Subcutaneous abdominal adipose tissue (tissue), 5 donors: Measurements from ENCODE around the gene TPH1.
A peak's percentile ranks its signal among the peaks of the same experiment; 100 is the strongest.

Experiments used
- H3K27ac ChIP-seq: one replicate; pipeline ENCODE4 v1.7.0; 2013; ENCODE audit warnings: low read depth, mild to moderate bottlenecking, inconsistent platforms, low read length, moderate library complexity
- H3K27me3 ChIP-seq, 5 donors: one replicate each; pipeline ENCODE4 v1.7.0; 2013; ENCODE audit warnings: low read length in 5 of 5, inconsistent platforms in 1 of 5; ENCODE audit not compliant: control insufficient read depth in 5 of 5, insufficient read depth in 4 of 5
- H3K36me3 ChIP-seq, 5 donors: one replicate each; pipeline ENCODE4 v1.7.0; 2013; ENCODE audit warnings: low read length in 5 of 5; ENCODE audit not compliant: control insufficient read depth in 5 of 5, insufficient read depth in 5 of 5
- H3K4me1 ChIP-seq, 5 donors: one replicate each; pipeline ENCODE4 v1.7.0; 2013; ENCODE audit warnings: low read length in 5 of 5, mild to moderate bottlenecking in 3 of 5, moderate library complexity in 1 of 5; ENCODE audit not compliant: control insufficient read depth in 5 of 5, insufficient read depth in 5 of 5
- H3K4me3 ChIP-seq, 5 donors: one replicate each; pipeline ENCODE4 v1.7.0; 2013; ENCODE audit warnings: low read length in 5 of 5, low read depth in 1 of 5
- H3K9ac ChIP-seq, 5 donors: one replicate each; pipeline ENCODE4 v1.7.0; 2013; ENCODE audit warnings: low read length in 5 of 5, mild to moderate bottlenecking in 4 of 5, moderate library complexity in 3 of 5
- H3K9me3 ChIP-seq, 5 donors: one replicate each; pipeline ENCODE4 v1.7.0; 2013; ENCODE audit warnings: low read length in 5 of 5; ENCODE audit not compliant: control insufficient read depth in 5 of 5
- donor health status: healthy.
- donor health status: healthy.
- donor health status: healthy.
- donor health status: healthy.
- donor health status: healthy.

Gene TPH1

DNA sequence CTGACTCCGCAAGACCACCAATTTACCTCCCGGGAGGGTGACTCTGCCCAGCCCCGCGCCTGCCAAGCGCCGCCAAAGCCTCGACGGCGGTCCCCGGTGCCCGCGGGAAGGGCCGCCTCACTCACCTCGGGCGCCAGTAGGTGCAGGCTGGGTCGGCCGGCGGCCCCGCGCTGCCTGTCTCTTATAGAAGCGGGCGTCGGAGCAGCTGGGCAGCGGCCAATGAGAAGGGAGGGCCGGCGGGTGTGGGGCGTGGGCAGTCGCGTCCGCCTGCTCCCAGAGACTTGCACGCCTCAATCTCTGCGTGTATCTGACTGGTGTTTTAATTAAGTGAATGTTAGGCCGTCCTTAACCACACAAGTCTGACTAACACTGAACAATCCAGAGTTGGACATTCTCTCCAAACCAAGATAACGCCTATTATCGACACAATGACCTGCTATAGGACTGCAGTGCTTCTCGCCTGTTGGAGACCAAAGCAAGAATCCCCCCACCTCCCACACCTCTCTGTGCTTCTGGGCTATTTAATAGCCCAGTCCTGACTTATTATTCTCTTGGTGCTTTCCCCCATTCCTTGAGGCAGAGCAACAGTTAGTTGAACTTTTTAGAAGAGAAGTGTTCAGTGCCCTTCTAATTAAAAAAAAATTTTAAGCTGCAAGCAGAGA lies at the start of gene TPH1:
Gene TPH1, minus strand, starts transcription at position 154 of the 662 bp plus-strand sequence. CDS start 5,507 bp downstream, outside the sequence.
- Histone ChIP-seq H3K27me3 (peaks cover 0 to 22% (median 11%) of the 10 kb centered on the region in 5 donors), H3K27ac (no peak within 1 kb of the TSS), H3K4me3 (peak within 1 kb of the TSS in 1 of 5 donors; percentile 32)

DNA sequence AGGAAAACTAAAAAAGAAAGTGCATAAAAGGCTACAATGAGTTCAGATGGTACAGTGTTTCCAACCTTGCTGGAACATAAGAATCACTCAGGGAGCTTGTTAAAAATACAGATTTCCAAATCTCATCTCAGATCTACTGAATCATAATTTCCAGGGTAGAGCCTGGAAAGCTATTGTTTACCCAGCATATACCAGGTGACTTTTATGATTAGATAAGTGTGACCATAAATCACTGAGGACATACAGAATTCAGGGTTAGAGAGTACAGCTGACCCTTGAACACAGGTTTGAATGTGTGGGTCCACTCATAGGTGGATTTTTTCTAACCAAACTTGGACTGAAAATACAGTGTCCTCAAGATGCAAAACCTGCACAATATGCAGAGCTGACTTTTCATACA lies 47.9 kb upstream of the TPH1 start:
- Histone ChIP-seq H3K4me1 (peaks cover 0 to 5% (median 0%) of the 10 kb centered on the region in 5 donors), H3K27me3 (no peaks in the 10 kb centered on the region), H3K36me3 (peaks cover 23 to 51% (median 43%) of the 10 kb centered on the region in 5 donors), H3K9me3 (no peaks in the 10 kb centered on the region), H3K9ac (no peak overlapping the region), H3K4me3 (no peak overlapping the region), H3K27ac (no peak overlapping the region)

More for the DNA sequence above, at the start of gene TPH1:
- peaks cover 0 to 3% (median 0%) of the 10 kb centered on the region in 5 donors for H3K9me3 ChIP-seq
- H3K9ac ChIP-seq: no peak within 1 kb of the TSS
- peaks cover 0 to 7% (median 6%) of the 10 kb centered on the region in 5 donors for H3K4me1 ChIP-seq
- no peaks in the 10 kb centered on the region for H3K36me3 ChIP-seq

DNA sequence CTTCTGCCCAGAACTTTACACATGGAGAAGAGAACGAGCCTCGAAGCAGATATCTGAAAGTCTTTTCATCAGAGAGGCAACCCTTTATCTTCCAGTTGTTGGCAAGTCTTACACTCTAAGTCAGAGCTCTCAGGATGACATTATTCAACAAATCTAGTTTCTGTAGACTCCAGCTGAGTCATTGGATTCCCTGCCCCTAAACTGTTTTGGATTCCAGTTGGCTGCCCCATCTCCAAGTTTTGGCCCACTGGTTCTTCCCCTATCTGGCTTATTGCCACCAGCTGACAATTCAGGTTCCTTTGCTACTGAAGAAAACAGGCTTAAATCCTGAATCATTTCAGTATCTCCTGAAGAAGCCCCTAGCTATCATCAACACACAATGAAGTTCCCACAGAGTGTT lies 45.7 kb upstream of the TPH1 start:
- Histone ChIP-seq H3K9ac (no peak overlapping the region), H3K4me3 (no peak overlapping the region), H3K36me3 (peaks cover 43 to 73% (median 60%) of the 10 kb centered on the region in 5 donors), H3K9me3 (no peaks in the 10 kb centered on the region), H3K27me3 (no peaks in the 10 kb centered on the region), H3K4me1 (peaks cover 0 to 5% (median 0%) of the 10 kb centered on the region in 5 donors), H3K27ac (no peak overlapping the region)

DNA sequence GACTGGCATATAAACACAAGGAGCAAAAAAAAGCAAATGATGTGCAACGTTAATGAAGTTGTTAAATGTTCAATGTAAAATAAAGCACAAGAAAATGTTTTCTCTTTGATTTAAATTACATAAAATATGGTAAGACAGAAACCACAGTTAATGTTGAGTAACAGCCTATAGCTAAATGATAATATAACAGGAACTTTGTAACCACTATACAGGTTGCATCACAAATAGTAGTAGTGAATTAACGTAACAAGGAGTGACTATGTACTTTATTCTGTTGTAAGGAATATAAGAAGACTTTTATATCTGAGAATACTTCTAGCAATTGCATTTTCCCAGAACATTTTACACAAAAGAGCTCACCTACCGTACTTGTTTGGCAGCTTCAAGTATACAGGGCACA lies 42.9 kb upstream of the TPH1 start:
- H3K9me3 ChIP-seq: no peaks in the 10 kb centered on the region
- H3K4me1 ChIP-seq: peaks cover 0 to 5% (median 0%) of the 10 kb centered on the region in 5 donors
- H3K36me3 ChIP-seq: peaks cover 40 to 66% (median 52%) of the 10 kb centered on the region in 5 donors
- no peak overlapping the region for H3K9ac ChIP-seq
- H3K27ac ChIP-seq: no peak overlapping the region
- no peak overlapping the region for H3K4me3 ChIP-seq
- H3K27me3 ChIP-seq: no peaks in the 10 kb centered on the region

DNA sequence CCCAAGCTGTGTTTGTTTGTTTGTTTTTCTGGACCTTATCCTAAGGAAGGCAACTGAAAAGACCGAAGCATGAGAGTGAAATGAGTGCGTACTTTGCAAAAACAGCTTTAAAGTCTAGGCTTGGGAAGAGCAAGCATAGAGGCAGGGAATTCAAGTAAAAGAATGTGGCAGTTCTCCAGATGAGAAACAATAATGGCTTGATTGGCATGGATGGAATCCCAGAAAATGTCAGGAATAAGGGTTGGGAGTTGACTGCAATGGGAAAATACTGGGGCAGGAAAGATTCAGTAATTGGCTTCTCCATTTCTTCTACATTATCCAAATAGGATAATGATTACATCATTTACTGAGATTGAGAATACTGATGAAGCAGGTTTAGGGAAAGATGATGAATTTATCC lies 42.3 kb upstream of the TPH1 start:
- Histone ChIP-seq H3K9ac (no peak overlapping the region), H3K36me3 (peaks cover 38 to 60% (median 46%) of the 10 kb centered on the region in 5 donors), H3K27me3 (no peaks in the 10 kb centered on the region), H3K9me3 (no peaks in the 10 kb centered on the region), H3K27ac (no peak overlapping the region), H3K4me3 (no peak overlapping the region), H3K4me1 (peaks cover 0 to 5% (median 0%) of the 10 kb centered on the region in 5 donors)

DNA sequence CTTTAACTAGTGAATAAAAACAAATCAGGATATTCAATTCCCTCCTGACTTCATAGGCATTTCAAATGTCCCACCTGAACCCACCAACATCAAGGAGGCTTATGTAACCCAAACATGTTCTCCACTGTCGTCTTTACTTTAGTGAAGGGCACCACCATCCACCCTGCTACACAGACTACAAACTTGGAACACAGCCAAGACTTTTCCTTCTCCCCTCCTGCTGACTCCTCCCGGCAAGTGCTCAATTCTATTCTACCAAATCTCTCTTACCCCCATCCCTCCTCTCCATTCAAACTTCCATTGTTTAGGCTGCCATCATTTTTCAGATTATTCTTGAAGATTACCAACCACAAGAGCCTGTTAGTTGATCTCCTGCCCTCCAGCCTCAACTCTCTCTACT lies 35.5 kb upstream of the TPH1 start:
- peaks cover 24 to 37% (median 28%) of the 10 kb centered on the region in 5 donors for H3K36me3 ChIP-seq
- no peak overlapping the region for H3K27ac ChIP-seq
- H3K27me3 ChIP-seq: no peaks in the 10 kb centered on the region
- H3K4me1 ChIP-seq: peaks cover 0 to 5% (median 0%) of the 10 kb centered on the region in 5 donors
- H3K9ac ChIP-seq: no peak overlapping the region
- no peaks in the 10 kb centered on the region for H3K9me3 ChIP-seq
- no peak overlapping the region for H3K4me3 ChIP-seq

DNA sequence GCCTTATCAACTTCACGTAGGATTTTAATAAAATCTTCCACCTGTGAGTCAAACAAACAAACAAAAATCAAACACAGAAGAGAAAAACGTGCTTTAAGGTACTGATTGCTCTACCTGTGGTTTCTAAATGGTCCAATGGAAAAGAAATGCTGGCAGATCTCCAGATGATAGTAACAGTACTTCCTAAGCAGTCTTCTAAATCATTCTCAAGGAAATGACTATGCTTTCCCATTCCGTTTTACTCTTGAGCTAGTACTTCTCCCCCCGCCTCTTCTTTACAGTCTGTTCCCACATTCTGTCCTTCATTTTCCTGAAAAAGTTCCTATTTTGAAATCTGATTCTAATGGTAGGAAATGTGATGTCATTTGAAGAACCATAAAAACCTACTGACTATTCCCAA lies 34.4 kb upstream of the TPH1 start:
- peaks cover 0 to 5% (median 0%) of the 10 kb centered on the region in 5 donors for H3K4me1 ChIP-seq
- H3K4me3 ChIP-seq: no peak overlapping the region
- H3K9me3 ChIP-seq: no peaks in the 10 kb centered on the region
- H3K36me3 ChIP-seq: peaks cover 17 to 33% (median 28%) of the 10 kb centered on the region in 5 donors
- H3K27ac ChIP-seq: no peak overlapping the region
- H3K9ac ChIP-seq: no peak overlapping the region
- H3K27me3 ChIP-seq: no peaks in the 10 kb centered on the region

DNA sequence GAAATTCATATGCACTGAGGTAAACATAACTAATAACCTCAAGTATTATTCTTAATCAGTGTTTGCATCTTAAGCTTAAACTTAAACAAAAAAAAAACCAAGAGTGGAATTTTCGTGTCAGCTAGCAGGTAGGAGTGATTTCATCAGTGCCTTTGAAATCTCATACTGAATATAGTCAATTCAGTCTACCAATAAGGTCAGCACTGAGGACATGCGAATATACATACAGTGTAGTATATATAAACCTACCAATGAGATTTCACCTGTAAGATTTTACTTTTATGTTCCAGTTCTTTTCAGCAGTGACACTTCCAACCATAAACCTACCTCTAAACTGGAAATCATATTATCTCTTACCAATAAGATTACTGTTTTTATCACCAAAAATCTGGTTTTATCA lies 32.8 kb upstream of the TPH1 start:
- no peaks in the 10 kb centered on the region for H3K27me3 ChIP-seq
- no peaks in the 10 kb centered on the region for H3K9me3 ChIP-seq
- peaks cover 17 to 30% (median 21%) of the 10 kb centered on the region in 5 donors for H3K36me3 ChIP-seq
- H3K4me1 ChIP-seq: peaks cover 0 to 12% (median 0%) of the 10 kb centered on the region in 5 donors
- no peak overlapping the region for H3K4me3 ChIP-seq
- no peak overlapping the region for H3K27ac ChIP-seq
- H3K9ac ChIP-seq: no peak overlapping the region

DNA sequence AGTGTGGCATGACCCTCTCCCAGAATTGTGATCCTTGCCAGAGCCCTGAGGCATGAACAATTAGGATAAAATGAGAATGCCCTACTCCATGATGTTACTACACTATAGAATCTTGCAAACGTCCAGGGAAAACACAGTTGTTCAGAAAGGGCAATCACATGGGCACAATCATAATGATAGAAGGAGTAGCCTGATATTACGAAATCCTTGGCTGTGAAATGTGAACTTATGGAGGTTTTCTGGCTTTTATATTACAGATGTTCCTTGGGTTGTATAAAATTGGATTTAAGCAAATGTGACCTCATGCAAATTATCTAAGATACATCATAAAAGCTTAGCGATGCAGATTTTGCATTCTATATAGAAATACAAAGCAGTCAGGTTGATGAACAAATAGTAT lies 29.4 kb upstream of the TPH1 start:
- H3K9ac ChIP-seq: no peak overlapping the region
- no peak overlapping the region for H3K4me3 ChIP-seq
- H3K9me3 ChIP-seq: no peaks in the 10 kb centered on the region
- H3K4me1 ChIP-seq: peaks cover 0 to 10% (median 0%) of the 10 kb centered on the region in 5 donors
- H3K27ac ChIP-seq: no peak overlapping the region
- H3K27me3 ChIP-seq: no peaks in the 10 kb centered on the region
- peaks cover 7 to 16% (median 15%) of the 10 kb centered on the region in 5 donors for H3K36me3 ChIP-seq

DNA sequence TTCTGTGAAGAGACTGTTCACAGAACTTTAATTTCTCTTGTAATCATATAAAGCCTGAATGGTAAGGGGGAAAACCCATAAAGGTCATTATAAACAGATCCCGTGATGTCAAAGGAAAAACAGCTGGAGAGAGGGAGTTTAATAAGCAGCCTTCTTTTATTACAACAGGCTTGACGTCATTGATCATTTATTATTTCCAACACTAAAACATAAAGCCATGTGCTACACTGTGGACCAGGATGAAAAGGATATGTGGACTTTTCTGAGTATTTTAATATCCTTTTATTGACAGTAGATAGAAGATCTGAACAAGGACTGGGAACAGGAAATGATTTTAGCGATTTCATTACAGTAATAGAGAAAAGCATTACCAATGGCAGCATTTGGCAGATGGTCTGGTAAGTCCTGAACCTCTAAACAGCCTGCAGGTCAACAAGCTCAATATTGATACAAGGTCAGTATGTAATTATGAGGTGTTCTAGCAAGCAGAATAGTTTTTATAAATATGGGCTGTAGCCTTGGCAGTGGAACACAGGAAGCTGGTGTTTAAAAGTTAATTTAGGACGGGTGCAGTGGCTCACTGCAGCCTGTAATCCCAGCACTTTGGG lies 25.1 kb upstream of the TPH1 start:
- Histone ChIP-seq H3K9ac (no peak overlapping the region), H3K36me3 (peaks cover 0 to 5% (median 0%) of the 10 kb centered on the region in 5 donors)

More for the DNA sequence above, 25.1 kb upstream of the TPH1 start:
- Histone ChIP-seq H3K27me3 (no peaks in the 10 kb centered on the region), H3K4me1 (peaks cover 0 to 10% (median 0%) of the 10 kb centered on the region in 5 donors), H3K27ac (no peak overlapping the region), H3K4me3 (no peak overlapping the region), H3K9me3 (no peaks in the 10 kb centered on the region)
